GM12874 (cell line): ENCODE measurements around the gene TENM4.

ENCODE experiments used
- CTCF ChIP-seq: IDR thresholded peaks from 2 replicates; pipeline ENCODE4 v1.5.1; 2011; ENCODE audit warnings: low read depth, mild to moderate bottlenecking, control low read depth, low read length, moderate library complexity; ENCODE audit not compliant: insufficient read depth

Gene TENM4

GRCh38 chr11:79308429-79308828, 132.4 kb downstream of the TENM4 start:
- TF ChIP-seq CTCF, result no peak

- no peak for TF ChIP-seq CTCF
Observed at GRCh38 chr11:79304599-79305212, 136.1 kb downstream of the TENM4 start.

GRCh38 chr11:79296141-79296540, 144.7 kb downstream of the TENM4 start:
- TF ChIP-seq CTCF, result no peak

- no peak for TF ChIP-seq CTCF
Observed at GRCh38 chr11:79294845-79295731, 145.7 kb downstream of the TENM4 start.

- no peak for TF ChIP-seq CTCF
Observed at GRCh38 chr11:79291948-79292347, 148.9 kb downstream of the TENM4 start.

- no peak for TF ChIP-seq CTCF
Observed at GRCh38 chr11:79290761-79291160, 150.1 kb downstream of the TENM4 start.

GRCh38 chr11:79287952-79288351, 152.9 kb downstream of the TENM4 start:
- no peak for TF ChIP-seq CTCF
